IMR-90 (cell line): ENCODE data around the gene NEXN.

Experiments used
- BHLHE40 ChIP-seq: fragments of 150-350 bp; IDR thresholded peaks from 2 replicates; pipeline ENCODE4 v1.6.1; 2016; ENCODE audit warnings: mild to moderate bottlenecking, low read depth, low read length
- CEBPB ChIP-seq: IDR thresholded peaks from 2 replicates; pipeline ENCODE4 v1.6.1; 2012; ENCODE audit warnings: low read depth, low read length, improper control_type of control experiment
- ELK1 ChIP-seq: fragments of 150-350 bp; IDR thresholded peaks from 2 replicates; pipeline ENCODE4 v1.6.1; 2016; ENCODE audit warnings: low read depth, mild to moderate bottlenecking, low read length, moderate library complexity, borderline replicate concordance
- MAFK ChIP-seq: IDR thresholded peaks from 2 replicates; pipeline ENCODE4 v1.6.1; 2012; ENCODE audit warnings: low read depth, low read length, improper control_type of control experiment
- MAZ ChIP-seq: IDR thresholded peaks from 2 replicates; pipeline ENCODE4 v1.6.1; 2012; ENCODE audit warnings: low read depth, mild to moderate bottlenecking, low read length, improper control_type of control experiment, moderate library complexity, borderline replicate concordance
- POLR2A ChIP-seq: IDR thresholded peaks from 2 replicates; pipeline ENCODE4 v1.6.1; 2012; ENCODE audit warnings: mild to moderate bottlenecking, low read depth, low read length
- RAD21 ChIP-seq: IDR thresholded peaks from 2 replicates; pipeline ENCODE4 v1.6.1; 2012; ENCODE audit warnings: low read length, improper control_type of control experiment
- RCOR1 ChIP-seq: IDR thresholded peaks from 2 replicates; pipeline ENCODE4 v1.6.1; 2012; ENCODE audit warnings: mild to moderate bottlenecking, low read length, improper control_type of control experiment; ENCODE audit not compliant: insufficient replicate concordance
- RFX5 ChIP-seq: IDR thresholded peaks from 2 replicates; pipeline ENCODE4 v1.8.0; 2012; ENCODE audit warnings: low read depth, mild to moderate bottlenecking, low read length, moderate library complexity
- SMC3 ChIP-seq: fragments of 150-350 bp; IDR thresholded peaks from 2 replicates; pipeline ENCODE4 v1.6.1; 2016; ENCODE audit warnings: low read depth, mild to moderate bottlenecking, antibody characterized with exemption, low read length, moderate library complexity
- USF2 ChIP-seq: fragments of 150-350 bp; IDR thresholded peaks from 2 replicates; pipeline ENCODE4 v1.6.1; 2017; ENCODE audit warnings: mild to moderate bottlenecking, antibody characterized with exemption, low read length, low read depth
- TF ChIP-seq, protein P1 (sequence below): conservative IDR thresholded peaks from 2 replicates; pipeline ENCODE4 v1.5.1; 2012; ENCODE audit warnings: mild to moderate bottlenecking, low read depth, low read length, improper control_type of control experiment

GRCh38 chr1:77978969-77979876, 90.8 kb downstream of the NEXN start, which contains the start of gene FUBP1:
- TF ChIP-seq POLR2A = peak; percentile 87
- TF ChIP-seq, protein P1, sequence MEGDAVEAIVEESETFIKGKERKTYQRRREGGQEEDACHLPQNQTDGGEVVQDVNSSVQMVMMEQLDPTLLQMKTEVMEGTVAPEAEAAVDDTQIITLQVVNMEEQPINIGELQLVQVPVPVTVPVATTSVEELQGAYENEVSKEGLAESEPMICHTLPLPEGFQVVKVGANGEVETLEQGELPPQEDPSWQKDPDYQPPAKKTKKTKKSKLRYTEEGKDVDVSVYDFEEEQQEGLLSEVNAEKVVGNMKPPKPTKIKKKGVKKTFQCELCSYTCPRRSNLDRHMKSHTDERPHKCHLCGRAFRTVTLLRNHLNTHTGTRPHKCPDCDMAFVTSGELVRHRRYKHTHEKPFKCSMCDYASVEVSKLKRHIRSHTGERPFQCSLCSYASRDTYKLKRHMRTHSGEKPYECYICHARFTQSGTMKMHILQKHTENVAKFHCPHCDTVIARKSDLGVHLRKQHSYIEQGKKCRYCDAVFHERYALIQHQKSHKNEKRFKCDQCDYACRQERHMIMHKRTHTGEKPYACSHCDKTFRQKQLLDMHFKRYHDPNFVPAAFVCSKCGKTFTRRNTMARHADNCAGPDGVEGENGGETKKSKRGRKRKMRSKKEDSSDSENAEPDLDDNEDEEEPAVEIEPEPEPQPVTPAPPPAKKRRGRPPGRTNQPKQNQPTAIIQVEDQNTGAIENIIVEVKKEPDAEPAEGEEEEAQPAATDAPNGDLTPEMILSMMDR = peak; percentile 65
- no peak for TF ChIP-seq RFX5
- TF ChIP-seq MAZ = no peak
- peak; percentile 14; the same call in 1 of the 2 replicates for TF ChIP-seq CEBPB
- peak; percentile 27; the same call in 1 of the 2 replicates for TF ChIP-seq BHLHE40
- TF ChIP-seq SMC3 = peak; percentile 45
- peak; percentile 54 for TF ChIP-seq RAD21
- no peak; the same call in 1 of the 2 replicates for TF ChIP-seq USF2
- no peak for TF ChIP-seq RCOR1
- TF ChIP-seq ELK1 = no peak
- no peak for TF ChIP-seq MAFK
